Osteoblast (primary cell): ENCODE data around the gene SOD2. TPM values are rescaled to one million over a fixed set of nuclear protein-coding genes. Genes with fewer than 3 reads are reported as not detected.
A peak's percentile ranks its signal among the peaks of the same experiment; 100 is the strongest.

Experiments
- DNase-seq: peaks from one replicate; pipeline ENCODE4 v3.0.0; 2011; ENCODE audit warnings: low spot score, mixed read lengths; ENCODE audit not compliant: insufficient read length; ENCODE audit errors: missing footprints
- H2AFZ ChIP-seq: 2 replicates; pipeline ENCODE4 v1.6.0; 2011; ENCODE audit warnings: mild to moderate bottlenecking, low read length
- H3K27ac ChIP-seq: 2 replicates; pipeline ENCODE4 v1.5.1; 2011; ENCODE audit warnings: mild to moderate bottlenecking, low read depth, low read length, moderate library complexity
- H3K27me3 ChIP-seq: 2 replicates; pipeline ENCODE4 v1.6.0; 2012; ENCODE audit warnings: mild to moderate bottlenecking, control low read depth, inconsistent platforms, low read length, moderate library complexity; ENCODE audit not compliant: insufficient read depth
- H3K36me3 ChIP-seq: 2 replicates; pipeline ENCODE4 v1.5.1; 2011; ENCODE audit warnings: mild to moderate bottlenecking, low read length, control low read depth, moderate library complexity; ENCODE audit not compliant: insufficient read depth
- H3K4me1 ChIP-seq: 2 replicates; pipeline ENCODE4 v1.5.1; 2011; ENCODE audit warnings: mild to moderate bottlenecking, low read length, control low read depth, moderate library complexity; ENCODE audit not compliant: insufficient read depth
- H3K4me2 ChIP-seq: 2 replicates; pipeline ENCODE4 v1.6.0; 2011; ENCODE audit warnings: mild to moderate bottlenecking, low read length; ENCODE audit not compliant: insufficient read depth
- H3K4me3 ChIP-seq: fragments of 200-600 bp; sonication (generic); 3 replicates; pipeline ENCODE4 v1.5.1; 2012; ENCODE audit warnings: mild to moderate bottlenecking, low read length, inconsistent platforms; ENCODE audit not compliant: insufficient read depth
- H3K79me2 ChIP-seq: 2 replicates; pipeline ENCODE4 v1.6.0; 2012; ENCODE audit warnings: mild to moderate bottlenecking, low read length, control low read depth, inconsistent platforms; ENCODE audit not compliant: insufficient read depth
- H3K9me3 ChIP-seq: 2 replicates; pipeline ENCODE4 v1.5.1; 2011; ENCODE audit warnings: low read depth, low read length, control low read depth
- H4K20me1 ChIP-seq: 2 replicates; pipeline ENCODE4 v1.6.0; 2012; ENCODE audit warnings: mild to moderate bottlenecking, low read length, control low read depth; ENCODE audit not compliant: insufficient read depth
- CTCF ChIP-seq: IDR thresholded peaks from 2 replicates; pipeline ENCODE4 v1.5.1; 2011; ENCODE audit warnings: mild to moderate bottlenecking, low read depth, low read length, moderate library complexity; ENCODE audit errors: extremely low read depth
- total RNA-seq: library from RNA; depleted of rRNA; stranded (reverse); fragments of >200 nt; gene quantifications from 2 replicates; pipeline ENCODE4 v1.2.3, GENCODE V29; 2012

Gene SOD2
- total RNA-seq, 1 donor = 544 TPM

GRCh38 chr6:159730332-159730676 lies 37.3 kb upstream of the SOD2 start:
- H4K20me1 ChIP-seq = peaks cover 64% of the 10 kb centered on the region
- H3K27ac ChIP-seq = peak overlapping the region; percentile 25

GRCh38 chr6:159729598-159730331 lies 36.7 kb upstream of the SOD2 start:
- peak; percentile 48 for DNase-seq
- no peaks in the 10 kb centered on the region for H3K9me3 ChIP-seq
- peak overlapping the region; percentile 84 for H3K4me3 ChIP-seq
- peaks cover 6% of the 10 kb centered on the region for H3K36me3 ChIP-seq
- peak overlapping the region; percentile 10 for H3K27ac ChIP-seq
- TF ChIP-seq CTCF = no peak
- H2AFZ ChIP-seq = no peak overlapping the region
- H3K4me2 ChIP-seq = peak overlapping the region; percentile 97
- peaks cover 96% of the 10 kb centered on the region for H3K79me2 ChIP-seq
- peaks cover 25% of the 10 kb centered on the region for H3K4me1 ChIP-seq
- H3K27me3 ChIP-seq = no peaks in the 10 kb centered on the region
- peaks cover 59% of the 10 kb centered on the region for H4K20me1 ChIP-seq

More at GRCh38 chr6:159730332-159730676, 37.3 kb upstream of the SOD2 start:
- peak overlapping the region; percentile 97 for H3K4me2 ChIP-seq
- H3K9me3 ChIP-seq = no peaks in the 10 kb centered on the region
- no peak overlapping the region for H2AFZ ChIP-seq
- H3K27me3 ChIP-seq = no peaks in the 10 kb centered on the region
- H3K4me1 ChIP-seq = peaks cover 22% of the 10 kb centered on the region
- DNase-seq = no peak
- peaks cover 96% of the 10 kb centered on the region for H3K79me2 ChIP-seq
- TF ChIP-seq CTCF = no peak
- H3K4me3 ChIP-seq = no peak overlapping the region
- peaks cover 6% of the 10 kb centered on the region for H3K36me3 ChIP-seq

- Histone ChIP-seq H4K20me1 (peaks cover 53% of the 10 kb centered on the region), H3K4me1 (peaks cover 25% of the 10 kb centered on the region), H3K36me3 (peaks cover 9% of the 10 kb centered on the region), H3K9me3 (no peaks in the 10 kb centered on the region), H2AFZ (no peak overlapping the region), H3K4me2 (peak overlapping the region; percentile 97), H3K27ac (peak overlapping the region; percentile 91), H3K4me3 (peak overlapping the region; percentile 84), H3K27me3 (no peaks in the 10 kb centered on the region), H3K79me2 (peaks cover 95% of the 10 kb centered on the region)
- no peak for TF ChIP-seq CTCF
- DNase-seq = no peak
These were observed 35.5 kb upstream of the SOD2 start for GRCh38 chr6:159728531-159728964.

- peak; percentile 90 for DNase-seq
- Histone ChIP-seq H3K9me3 (no peaks in the 10 kb centered on the region), H4K20me1 (peaks cover 47% of the 10 kb centered on the region), H3K4me3 (peak overlapping the region; percentile 84), H3K27me3 (no peaks in the 10 kb centered on the region), H3K36me3 (peaks cover 9% of the 10 kb centered on the region), H2AFZ (no peak overlapping the region), H3K79me2 (peaks cover 95% of the 10 kb centered on the region), H3K4me1 (peaks cover 25% of the 10 kb centered on the region), H3K27ac (peak overlapping the region; percentile 91), H3K4me2 (peak overlapping the region; percentile 97)
- TF ChIP-seq CTCF = no peak
These were observed 34.8 kb upstream of the SOD2 start for GRCh38 chr6:159727717-159728445.
